Fibroblast of villous mesenchyme (primary cell): ENCODE data around the gene KIAA0232. TPM values are rescaled to one million over a fixed set of nuclear protein-coding genes. Genes with fewer than 3 reads are reported as not detected.

Source experiments
- DNase-seq: peaks from one replicate; pipeline ENCODE4 v3.0.0-alpha.2; 2010; ENCODE audit warnings: low read depth
- H3K4me3 ChIP-seq: 2 replicates; pipeline ENCODE4 v1.5.1; 2011; ENCODE audit warnings: low read depth, mild to moderate bottlenecking, low read length
- CTCF ChIP-seq: IDR thresholded peaks from 2 replicates; pipeline ENCODE4 v1.5.1; 2012; ENCODE audit warnings: low read depth, mild to moderate bottlenecking, low read length; ENCODE audit not compliant: insufficient read depth
- total RNA-seq: library from RNA; depleted of rRNA; stranded (reverse); fragments of >200 nt; gene quantifications from 2 replicates; pipeline ENCODE4 v1.2.3, GENCODE V29; 2012

Gene KIAA0232
- total RNA-seq, 1 donor, result 29.8 TPM

- peak; percentile 53 for TF ChIP-seq CTCF
- no peak overlapping the region for H3K4me3 ChIP-seq
- peak; percentile 57 for DNase-seq
Measured at GRCh38 chr4:6917461-6918271, 135.1 kb downstream of the KIAA0232 start.

DNA sequence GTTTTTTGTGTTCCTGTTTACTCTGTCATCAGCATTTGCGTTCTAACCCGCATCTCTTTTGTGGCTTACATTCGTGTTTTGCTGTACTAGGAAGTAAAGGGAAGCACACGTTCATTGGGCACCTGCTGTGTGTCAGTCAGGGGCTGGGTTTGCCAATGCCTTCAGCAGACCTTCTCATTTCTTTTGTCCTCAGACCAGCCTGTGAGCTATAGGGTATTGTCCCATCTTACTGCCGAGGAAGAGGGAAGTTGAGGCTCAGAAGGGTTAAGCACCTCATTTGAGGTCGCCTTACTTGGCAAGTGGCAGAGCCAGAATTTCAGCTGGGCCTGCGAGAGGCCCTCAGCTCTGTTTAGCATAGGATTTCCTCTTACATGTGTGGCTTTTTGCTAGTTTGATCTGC is 135.8 kb downstream of the KIAA0232 start:
- TF ChIP-seq CTCF, result no peak
- DNase-seq, result no peak
- H3K4me3 ChIP-seq, result no peak overlapping the region

DNA sequence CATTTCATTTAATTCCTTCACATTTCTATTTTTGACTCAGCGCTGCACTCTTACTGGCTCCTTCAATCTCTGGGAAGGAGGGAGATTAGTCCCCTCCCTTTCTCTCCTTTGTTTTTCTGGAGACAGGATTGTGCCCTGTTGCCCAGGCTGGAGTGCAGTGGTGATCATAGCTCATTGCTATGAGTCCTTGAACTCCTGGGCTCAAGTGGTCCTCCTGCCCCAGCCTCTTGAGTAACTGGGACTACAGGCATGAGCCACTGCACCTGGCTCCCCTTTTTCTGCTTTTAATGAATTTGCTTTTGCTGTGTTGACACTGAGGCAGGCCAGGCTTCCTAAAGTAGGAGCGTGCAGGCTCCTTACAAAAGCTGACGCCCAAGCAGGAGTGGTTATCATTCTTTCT is 137.6 kb downstream of the KIAA0232 start:
- no peak for DNase-seq
- TF ChIP-seq CTCF, result no peak
- H3K4me3 ChIP-seq, result no peak overlapping the region

DNA sequence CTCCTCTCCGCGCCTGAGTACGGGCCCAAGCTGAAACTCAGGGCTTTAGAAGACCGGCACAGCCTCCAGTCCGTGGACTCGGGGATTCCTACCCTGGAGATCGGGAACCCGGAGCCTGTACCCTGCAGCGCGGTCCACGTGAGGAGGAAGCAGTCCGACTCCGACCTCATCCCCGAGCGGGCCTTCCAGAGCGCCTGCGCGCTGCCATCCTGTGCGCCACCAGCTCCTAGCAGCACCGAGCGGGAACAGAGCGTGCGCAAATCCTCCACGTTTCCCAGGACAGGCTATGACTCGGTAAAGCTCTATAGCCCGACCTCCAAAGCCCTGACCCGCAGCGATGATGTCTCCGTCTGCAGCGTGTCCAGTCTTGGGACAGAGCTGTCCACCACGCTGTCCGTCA is 141.0 kb downstream of the KIAA0232 start:
- DNase-seq, result no peak
- TF ChIP-seq CTCF, result no peak
- no peak overlapping the region for H3K4me3 ChIP-seq

DNA sequence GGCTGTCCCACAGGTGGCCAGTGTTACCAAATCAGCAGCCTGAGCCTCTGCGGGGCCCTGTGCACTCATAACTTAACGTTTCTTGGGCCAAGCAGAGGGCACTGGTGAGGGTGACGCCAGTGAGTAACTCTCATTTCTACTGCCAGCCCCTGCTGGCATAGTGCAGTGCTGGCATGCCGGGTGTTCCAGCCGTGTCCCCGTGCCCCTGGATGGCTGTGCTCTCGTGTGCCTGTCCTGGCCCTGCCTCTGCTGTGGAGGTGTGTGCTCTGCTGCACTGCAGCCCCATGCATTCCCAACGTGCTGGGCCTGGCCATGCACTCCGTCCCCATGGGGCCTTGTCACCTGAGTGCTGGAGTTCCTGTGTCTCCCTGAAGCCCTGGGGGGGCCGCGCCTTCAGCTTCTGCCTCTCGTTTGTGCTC is 141.8 kb downstream of the KIAA0232 start:
- no peak for TF ChIP-seq CTCF
- DNase-seq, result no peak
- H3K4me3 ChIP-seq, result no peak overlapping the region

- no peak overlapping the region for H3K4me3 ChIP-seq
- no peak for DNase-seq
- TF ChIP-seq CTCF, result no peak
Measured at GRCh38 chr4:6925357-6925836, 142.9 kb downstream of the KIAA0232 start.

GRCh38 chr4:6926081-6926480 is 143.6 kb downstream of the KIAA0232 start:
- DNase-seq, result no peak
- H3K4me3 ChIP-seq, result no peak overlapping the region
- no peak for TF ChIP-seq CTCF
